Right kidney (tissue), 1 donor: ENCODE results near the gene ARHGEF4.
A peak's percentile ranks its signal among the peaks of the same experiment; 100 is the strongest.

Source experiments
- DNase-seq: peaks from one replicate; pipeline ENCODE4 v3.0.0-alpha.2; 2016

ARHGEF4 gene

GRCh38 chr2:131014141-131014540, 177.4 kb downstream of the ARHGEF4 start:
- DNase-seq, result no peak

GRCh38 chr2:131015764-131016163, 179.1 kb downstream of the ARHGEF4 start:
- no peak for DNase-seq

- no peak for DNase-seq
Measured at GRCh38 chr2:131016826-131017741, 180.4 kb downstream of the ARHGEF4 start.

GRCh38 chr2:131022731-131023130, 186.0 kb downstream of the ARHGEF4 start:
- DNase-seq, result no peak

GRCh38 chr2:131023758-131024157, 187.0 kb downstream of the ARHGEF4 start:
- DNase-seq, result no peak

- no peak for DNase-seq
Measured at GRCh38 chr2:131026919-131027318, 190.2 kb downstream of the ARHGEF4 start.

- DNase-seq, result no peak
Measured at GRCh38 chr2:131027566-131028528, 191.1 kb downstream of the ARHGEF4 start.

GRCh38 chr2:131029812-131030211, 193.1 kb downstream of the ARHGEF4 start:
- DNase-seq, result no peak

GRCh38 chr2:131030478-131030971, 193.8 kb downstream of the ARHGEF4 start:
- DNase-seq, result no peak

GRCh38 chr2:131031431-131031841, 194.7 kb downstream of the ARHGEF4 start:
- DNase-seq, result no peak

- no peak for DNase-seq
Measured at GRCh38 chr2:131031875-131032274, 195.2 kb downstream of the ARHGEF4 start.

- no peak for DNase-seq
Measured at GRCh38 chr2:131032393-131032836, 195.7 kb downstream of the ARHGEF4 start.

GRCh38 chr2:131033786-131034121, 197.0 kb downstream of the ARHGEF4 start:
- DNase-seq, result no peak

- DNase-seq, result peak; percentile 52
Measured at GRCh38 chr2:131034122-131035051, 197.7 kb downstream of the ARHGEF4 start.

GRCh38 chr2:131035112-131035825, 198.6 kb downstream of the ARHGEF4 start:
- DNase-seq, result peak; percentile 57

GRCh38 chr2:131035826-131036231, 199.1 kb downstream of the ARHGEF4 start:
- DNase-seq, result peak; percentile 32

- DNase-seq, result no peak
Measured at GRCh38 chr2:131036269-131036668, 199.6 kb downstream of the ARHGEF4 start.

GRCh38 chr2:131036696-131037397, 200.1 kb downstream of the ARHGEF4 start:
- DNase-seq, result no peak

- no peak for DNase-seq
Measured at GRCh38 chr2:131037398-131038257, 200.9 kb downstream of the ARHGEF4 start.
